Glutamatergic neuron (in vitro differentiated cells): ENCODE measurements around the gene MRPL4. TPM values are rescaled to one million over a fixed set of nuclear protein-coding genes. Genes with fewer than 3 reads are reported as not detected.
"Not testable (repeated sequence)": the region's sequence is repeated elsewhere in the genome, so short reads cannot be mapped to it uniquely, and the experiment has no call there.

Experiments used
- DNase-seq: peaks from one replicate; pipeline ENCODE4 v3.0.0; 2022
- H3K27ac Mint-ChIP-seq: one replicate; pipeline ENCODE4 v1.8.0; 2020; ENCODE audit warnings: mild to moderate bottlenecking, mixed read lengths, inconsistent platforms; ENCODE audit not compliant: unreplicated experiment
- H3K27me3 Mint-ChIP-seq: one replicate; pipeline ENCODE4 v1.8.0; 2020; ENCODE audit warnings: mild to moderate bottlenecking, moderate library complexity, mixed read lengths, inconsistent platforms; ENCODE audit not compliant: unreplicated experiment
- H3K36me3 Mint-ChIP-seq: one replicate; pipeline ENCODE4 v1.8.0; 2020; ENCODE audit warnings: mild to moderate bottlenecking, mixed read lengths, inconsistent platforms; ENCODE audit not compliant: unreplicated experiment
- H3K4me1 Mint-ChIP-seq: one replicate; pipeline ENCODE4 v1.8.0; 2020; ENCODE audit warnings: mild to moderate bottlenecking, low read depth, mixed read lengths, inconsistent platforms; ENCODE audit not compliant: unreplicated experiment
- H3K4me3 Mint-ChIP-seq: one replicate; pipeline ENCODE4 v1.8.0; 2020; ENCODE audit warnings: mild to moderate bottlenecking, mixed read lengths, inconsistent platforms; ENCODE audit not compliant: unreplicated experiment
- H3K9me3 Mint-ChIP-seq: one replicate; pipeline ENCODE4 v1.8.0; 2020; ENCODE audit warnings: mild to moderate bottlenecking, moderate library complexity, mixed read lengths, inconsistent platforms; ENCODE audit not compliant: unreplicated experiment
- total RNA-seq: library from RNA; stranded (reverse); fragmentation: NEBNext Ultra II Directional; extraction: Animal tissue kit (Norgen Biotek cat#: 25700); gene quantifications from one replicate; pipeline ENCODE4 v1.2.1, GENCODE V29; 2021; ENCODE audit not compliant: unreplicated experiment
- TF ChIP-seq, protein P1 (sequence below): fragments of 200-600 bp; sonication (generic); IDR thresholded peaks from one replicate; pipeline ENCODE4 v1.5.0; 2021; ENCODE audit not compliant: partially characterized antibody, unreplicated experiment

The MRPL4 gene
- total RNA-seq, 1 donor from 2014 or later: 42.8 TPM

DNA sequence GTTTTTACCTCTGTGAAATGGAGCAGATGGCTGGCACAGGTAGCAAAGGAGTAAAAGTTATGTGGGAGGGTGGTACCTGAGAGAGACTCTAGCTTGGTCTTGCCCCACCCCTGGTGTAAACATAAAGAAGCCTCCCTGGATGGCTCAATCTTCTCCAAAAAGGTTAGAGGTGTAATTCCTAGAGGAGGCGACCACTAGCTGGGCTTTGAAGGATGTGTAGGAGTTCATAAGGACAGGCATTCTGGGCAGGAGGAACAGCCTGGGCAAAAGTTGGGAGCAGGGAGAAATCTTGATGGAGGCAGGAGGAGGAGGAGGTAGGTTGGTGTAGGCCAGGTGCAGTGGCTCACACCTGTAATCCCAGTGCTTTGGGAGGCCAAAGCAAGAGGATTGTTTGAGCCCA lies 26.9 kb downstream of the MRPL4 start:
- no peak for DNase-seq
- Mint-ChIP-seq H3K4me3 (no peak overlapping the region), H3K27ac (no peak overlapping the region), H3K27me3 (peaks cover 6% of the 10 kb centered on the region), H3K36me3 (no peaks in the 10 kb centered on the region), H3K4me1 (no peaks in the 10 kb centered on the region), H3K9me3 (no peaks in the 10 kb centered on the region)
- TF ChIP-seq, protein P1, sequence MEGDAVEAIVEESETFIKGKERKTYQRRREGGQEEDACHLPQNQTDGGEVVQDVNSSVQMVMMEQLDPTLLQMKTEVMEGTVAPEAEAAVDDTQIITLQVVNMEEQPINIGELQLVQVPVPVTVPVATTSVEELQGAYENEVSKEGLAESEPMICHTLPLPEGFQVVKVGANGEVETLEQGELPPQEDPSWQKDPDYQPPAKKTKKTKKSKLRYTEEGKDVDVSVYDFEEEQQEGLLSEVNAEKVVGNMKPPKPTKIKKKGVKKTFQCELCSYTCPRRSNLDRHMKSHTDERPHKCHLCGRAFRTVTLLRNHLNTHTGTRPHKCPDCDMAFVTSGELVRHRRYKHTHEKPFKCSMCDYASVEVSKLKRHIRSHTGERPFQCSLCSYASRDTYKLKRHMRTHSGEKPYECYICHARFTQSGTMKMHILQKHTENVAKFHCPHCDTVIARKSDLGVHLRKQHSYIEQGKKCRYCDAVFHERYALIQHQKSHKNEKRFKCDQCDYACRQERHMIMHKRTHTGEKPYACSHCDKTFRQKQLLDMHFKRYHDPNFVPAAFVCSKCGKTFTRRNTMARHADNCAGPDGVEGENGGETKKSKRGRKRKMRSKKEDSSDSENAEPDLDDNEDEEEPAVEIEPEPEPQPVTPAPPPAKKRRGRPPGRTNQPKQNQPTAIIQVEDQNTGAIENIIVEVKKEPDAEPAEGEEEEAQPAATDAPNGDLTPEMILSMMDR: no peak

DNA sequence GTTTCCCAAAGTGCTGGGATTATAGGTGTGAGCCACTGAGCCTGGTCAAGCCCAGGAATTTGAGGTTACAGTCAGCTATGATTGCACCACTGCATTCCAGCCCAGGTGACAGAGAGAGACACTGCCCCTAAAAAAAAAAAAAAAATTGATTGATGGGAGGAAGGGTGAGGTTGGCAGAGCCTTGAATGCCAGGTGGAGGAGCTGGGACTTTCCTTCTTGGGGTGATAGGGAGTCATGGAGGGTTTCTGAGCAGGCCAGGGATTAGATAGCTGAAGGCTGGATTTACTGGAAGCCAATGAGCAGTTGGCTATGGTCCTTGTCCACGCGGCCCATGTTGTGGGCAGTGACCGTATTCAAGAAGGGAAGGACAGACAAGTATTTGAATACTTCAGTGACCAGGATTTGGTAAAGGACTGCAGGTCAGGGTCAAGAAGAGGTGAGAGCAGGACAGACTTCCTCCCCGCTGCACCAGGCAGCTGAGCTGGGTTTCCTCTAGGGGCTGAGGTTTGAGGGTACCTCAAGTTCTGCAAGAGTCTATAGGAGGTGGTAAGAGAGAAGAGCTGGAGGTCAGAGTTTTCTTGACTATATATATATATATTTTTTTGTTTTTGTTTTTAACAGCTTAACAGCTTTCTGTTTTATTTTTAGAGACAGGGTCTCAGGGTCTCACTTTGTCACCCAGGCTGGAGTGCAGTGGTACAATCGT lies 27.9 kb downstream of the MRPL4 start:
- H3K4me1 Mint-ChIP-seq: no peaks in the 10 kb centered on the region
- no peak for DNase-seq
- TF ChIP-seq, protein P1: no peak
- H3K27ac Mint-ChIP-seq: no peak overlapping the region
- H3K36me3 Mint-ChIP-seq: no peaks in the 10 kb centered on the region
- H3K4me3 Mint-ChIP-seq: no peak overlapping the region
- no peaks in the 10 kb centered on the region for H3K9me3 Mint-ChIP-seq
- H3K27me3 Mint-ChIP-seq: peaks cover 3% of the 10 kb centered on the region

DNA sequence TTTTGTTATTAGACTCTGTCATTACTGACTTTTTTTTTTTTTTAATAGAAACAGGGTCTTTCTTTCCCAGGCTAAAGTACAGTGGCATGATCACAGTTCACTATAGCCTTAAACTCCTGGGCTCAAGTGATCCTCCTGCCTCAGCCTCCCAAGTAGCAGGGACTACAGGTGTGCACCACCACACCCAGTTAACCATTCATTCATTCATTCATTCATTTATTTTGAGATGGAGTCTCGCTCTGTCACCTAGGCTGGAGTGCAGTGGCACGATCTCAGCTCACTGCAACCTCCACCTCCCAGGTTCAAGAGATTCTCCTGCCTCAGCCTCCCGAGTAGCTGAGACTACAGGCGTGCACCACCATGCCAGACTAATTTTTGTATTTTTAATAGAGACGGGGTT lies 30.0 kb downstream of the MRPL4 start:
- H3K9me3 Mint-ChIP-seq, DNase-seq, H3K36me3 Mint-ChIP-seq, H3K4me3 Mint-ChIP-seq, H3K27ac Mint-ChIP-seq, H3K4me1 Mint-ChIP-seq, H3K27me3 Mint-ChIP-seq: not testable (repeated sequence)

DNA sequence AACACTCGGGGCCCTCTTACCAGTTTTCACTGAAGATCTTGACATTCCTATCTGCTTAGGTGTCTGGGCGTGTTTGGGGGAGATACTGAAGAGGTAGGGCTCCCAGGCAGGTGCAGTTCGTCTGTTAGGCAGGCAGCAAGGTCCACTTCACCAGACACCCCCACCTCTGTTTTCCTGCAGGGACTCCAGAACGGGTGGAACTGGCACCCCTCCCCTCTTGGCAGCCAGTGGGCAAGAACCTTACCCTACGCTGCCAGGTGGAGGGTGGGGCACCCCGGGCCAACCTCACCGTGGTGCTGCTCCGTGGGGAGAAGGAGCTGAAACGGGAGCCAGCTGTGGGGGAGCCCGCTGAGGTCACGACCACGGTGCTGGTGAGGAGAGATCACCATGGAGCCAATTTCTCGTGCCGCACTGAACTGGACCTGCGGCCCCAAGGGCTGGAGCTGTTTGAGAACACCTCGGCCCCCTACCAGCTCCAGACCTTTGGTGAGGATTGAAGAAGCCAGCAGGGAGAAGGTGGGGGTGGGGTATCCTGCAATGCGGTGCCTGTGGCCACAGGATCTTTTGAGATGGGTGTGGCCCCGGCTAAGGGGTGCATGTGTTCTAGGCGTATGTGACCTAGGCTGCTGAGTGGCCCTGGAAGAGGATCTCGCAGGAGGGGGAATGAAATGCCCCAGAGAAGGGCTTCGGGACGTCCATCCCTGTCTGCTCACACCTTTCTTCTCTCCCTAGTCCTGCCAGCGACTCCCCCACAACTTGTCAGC lies 31.5 kb downstream of the MRPL4 start:
- Mint-ChIP-seq H3K4me1 (no peaks in the 10 kb centered on the region), H3K27ac (no peak overlapping the region), H3K27me3 (peaks cover 11% of the 10 kb centered on the region), H3K9me3 (peaks cover 5% of the 10 kb centered on the region), H3K4me3 (no peak overlapping the region), H3K36me3 (no peaks in the 10 kb centered on the region)
- TF ChIP-seq, protein P1: no peak
- DNase-seq: no peak

DNA sequence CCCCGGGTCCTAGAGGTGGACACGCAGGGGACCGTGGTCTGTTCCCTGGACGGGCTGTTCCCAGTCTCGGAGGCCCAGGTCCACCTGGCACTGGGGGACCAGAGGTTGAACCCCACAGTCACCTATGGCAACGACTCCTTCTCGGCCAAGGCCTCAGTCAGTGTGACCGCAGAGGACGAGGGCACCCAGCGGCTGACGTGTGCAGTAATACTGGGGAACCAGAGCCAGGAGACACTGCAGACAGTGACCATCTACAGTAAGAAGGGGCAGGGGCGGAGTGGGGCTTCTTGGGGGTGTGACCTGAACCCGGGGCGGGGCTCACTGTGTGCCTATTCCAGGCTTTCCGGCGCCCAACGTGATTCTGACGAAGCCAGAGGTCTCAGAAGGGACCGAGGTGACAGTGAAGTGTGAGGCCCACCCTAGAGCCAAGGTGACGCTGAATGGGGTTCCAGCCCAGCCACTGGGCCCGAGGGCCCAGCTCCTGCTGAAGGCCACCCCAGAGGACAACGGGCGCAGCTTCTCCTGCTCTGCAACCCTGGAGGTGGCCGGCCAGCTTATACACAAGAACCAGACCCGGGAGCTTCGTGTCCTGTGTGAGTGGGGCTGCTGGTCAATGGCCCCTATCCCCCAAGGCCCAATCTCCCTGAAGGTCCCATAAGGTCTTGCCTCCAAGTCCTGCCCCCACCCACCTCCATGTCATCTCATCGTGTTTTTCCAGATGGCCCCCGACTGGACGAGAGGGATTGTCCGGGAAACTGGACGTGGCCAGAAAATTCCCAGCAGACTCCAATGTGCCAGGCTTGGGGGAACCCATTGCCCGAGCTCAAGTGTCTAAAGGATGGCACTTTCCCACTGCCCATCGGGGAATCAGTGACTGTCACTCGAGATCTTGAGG lies 32.3 kb downstream of the MRPL4 start:
- Mint-ChIP-seq H3K27me3 (peaks cover 15% of the 10 kb centered on the region), H3K4me3 (no peak overlapping the region)

More for the DNA sequence above, 32.3 kb downstream of the MRPL4 start:
- TF ChIP-seq, protein P1: no peak
- no peaks in the 10 kb centered on the region for H3K36me3 Mint-ChIP-seq
- peaks cover 5% of the 10 kb centered on the region for H3K9me3 Mint-ChIP-seq
- no peak for DNase-seq
- H3K27ac Mint-ChIP-seq: no peak overlapping the region
- no peaks in the 10 kb centered on the region for H3K4me1 Mint-ChIP-seq
